NCI-H1436 (cell line): ENCODE data around the gene CFDP1.

Source experiments
- DNase-seq: peaks from one replicate; lab custom pipeline; 2025; lab: John Stamatoyannopoulos, UW

Gene CFDP1

GRCh38 chr16:75264999-75265910, 168.0 kb downstream of the CFDP1 start:
- no peak for DNase-seq

- no peak for DNase-seq
Observed at GRCh38 chr16:75264457-75264998, 168.8 kb downstream of the CFDP1 start.

GRCh38 chr16:75263963-75264445, 169.3 kb downstream of the CFDP1 start:
- no peak for DNase-seq

GRCh38 chr16:75263291-75263962, 169.9 kb downstream of the CFDP1 start:
- no peak for DNase-seq

GRCh38 chr16:75262800-75263127, 170.5 kb downstream of the CFDP1 start:
- no peak for DNase-seq

GRCh38 chr16:75262104-75262799, 171.1 kb downstream of the CFDP1 start:
- no peak for DNase-seq

GRCh38 chr16:75261590-75262078, 171.7 kb downstream of the CFDP1 start:
- no peak for DNase-seq

GRCh38 chr16:75260851-75261589, 172.3 kb downstream of the CFDP1 start:
- DNase-seq, result no peak

- DNase-seq, result no peak
Observed at GRCh38 chr16:75258807-75259141, 174.5 kb downstream of the CFDP1 start.

- no peak for DNase-seq
Observed at GRCh38 chr16:75257886-75258806, 175.2 kb downstream of the CFDP1 start.

GRCh38 chr16:75256696-75257343, 176.5 kb downstream of the CFDP1 start:
- DNase-seq, result no peak

- no peak for DNase-seq
Observed at GRCh38 chr16:75256059-75256571, 177.2 kb downstream of the CFDP1 start.

GRCh38 chr16:75254359-75254837, 178.9 kb downstream of the CFDP1 start:
- no peak for DNase-seq

- DNase-seq, result no peak
Observed at GRCh38 chr16:75252946-75253911, 180.1 kb downstream of the CFDP1 start.

GRCh38 chr16:75252049-75252864, 181.0 kb downstream of the CFDP1 start:
- DNase-seq, result no peak

- peak; percentile 68 for DNase-seq
Observed at GRCh38 chr16:75251280-75252048, 181.8 kb downstream of the CFDP1 start, which contains the start of gene BCAR1. TSS of gene BCAR1 (minus strand) at chr16:75251624. CDS start at chr16:75251482, 142 bp downstream.
